ENCODE data around the gene OPCML. TPM values are rescaled to one million over a fixed set of nuclear protein-coding genes. Genes with fewer than 3 reads are reported as not detected.

The OPCML gene
- polyA plus RNA-seq (10.0 and 11.6 TPM in 2 replicates), polyA minus RNA-seq (27.6 and 45.5 TPM in 2 replicates)

DNA sequence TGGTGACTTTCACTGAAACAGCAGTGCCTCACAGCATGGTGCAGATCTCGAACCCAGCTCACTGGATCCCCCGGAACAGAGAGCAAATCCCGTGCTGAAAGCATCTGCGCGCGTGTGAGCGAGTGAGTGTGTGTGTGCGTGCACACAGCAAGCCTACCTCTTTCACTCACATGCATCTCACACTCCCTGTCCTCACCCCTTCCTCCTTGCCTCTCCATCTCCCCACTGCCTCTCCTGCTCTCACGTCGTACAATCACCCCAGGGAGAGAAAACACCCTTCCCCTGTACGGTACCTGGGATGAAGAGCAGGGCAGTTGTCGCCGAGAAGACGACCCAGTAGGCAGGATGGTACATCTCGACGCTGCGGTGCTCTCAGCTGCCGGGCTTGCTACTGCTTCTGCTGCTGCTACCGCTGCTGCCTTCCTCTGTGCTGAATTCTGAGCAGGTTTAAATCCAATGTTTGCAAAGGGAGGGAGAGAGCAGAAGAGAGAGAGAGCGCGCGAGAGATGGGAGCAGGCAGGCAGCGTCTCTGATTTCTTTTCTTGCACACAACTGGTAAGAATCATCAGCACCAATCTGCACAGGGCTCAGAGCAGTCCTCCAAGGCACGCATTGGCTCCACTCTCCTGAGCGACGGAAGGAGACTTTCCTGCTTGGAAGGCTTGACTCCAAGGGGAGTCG is at the start of gene OPCML:
Gene OPCML (minus strand): TSS at position 531 of the 681 bp plus-strand sequence.
- no peaks in the 10 kb centered on the region for H3F3A ChIP-seq (ENCODE audit: insufficient read depth, low read length, poor library complexity, severe bottlenecking)
- no peaks in the 10 kb centered on the region for H4K20me1 ChIP-seq (ENCODE audit: insufficient read depth)
- no peaks in the 10 kb centered on the region for H3K36me3 ChIP-seq (ENCODE audit: insufficient read depth, low read length)
- peak within 1 kb of the TSS; percentile 72 for H3K4me3 ChIP-seq (ENCODE audit: low read length)
- peak; percentile 62 for TF ChIP-seq EP300 (conservative IDR thresholded peaks at IDR 0.05; ENCODE audit: poor library complexity, severe bottlenecking)
- TF ChIP-seq POLR2AphosphoS5 (IDR thresholded peaks at IDR 0.05), result peak; percentile 58
- peak; percentile 50 for TF ChIP-seq MXI1 (conservative IDR thresholded peaks at IDR 0.05; ENCODE audit: poor library complexity, severe bottlenecking)
- peak; percentile 64 for TF ChIP-seq RAD21 (conservative IDR thresholded peaks at IDR 0.05)
- TF ChIP-seq SMC3 (conservative IDR thresholded peaks at IDR 0.05; ENCODE audit: poor library complexity), result peak; percentile 64
- TF ChIP-seq TAF1 (IDR thresholded peaks at IDR 0.05; ENCODE audit: low read depth), result no peak
- peak; percentile 54 for TF ChIP-seq REST (IDR thresholded peaks at IDR 0.05; ENCODE audit: borderline replicate concordance)
- TF ChIP-seq, protein P1, sequence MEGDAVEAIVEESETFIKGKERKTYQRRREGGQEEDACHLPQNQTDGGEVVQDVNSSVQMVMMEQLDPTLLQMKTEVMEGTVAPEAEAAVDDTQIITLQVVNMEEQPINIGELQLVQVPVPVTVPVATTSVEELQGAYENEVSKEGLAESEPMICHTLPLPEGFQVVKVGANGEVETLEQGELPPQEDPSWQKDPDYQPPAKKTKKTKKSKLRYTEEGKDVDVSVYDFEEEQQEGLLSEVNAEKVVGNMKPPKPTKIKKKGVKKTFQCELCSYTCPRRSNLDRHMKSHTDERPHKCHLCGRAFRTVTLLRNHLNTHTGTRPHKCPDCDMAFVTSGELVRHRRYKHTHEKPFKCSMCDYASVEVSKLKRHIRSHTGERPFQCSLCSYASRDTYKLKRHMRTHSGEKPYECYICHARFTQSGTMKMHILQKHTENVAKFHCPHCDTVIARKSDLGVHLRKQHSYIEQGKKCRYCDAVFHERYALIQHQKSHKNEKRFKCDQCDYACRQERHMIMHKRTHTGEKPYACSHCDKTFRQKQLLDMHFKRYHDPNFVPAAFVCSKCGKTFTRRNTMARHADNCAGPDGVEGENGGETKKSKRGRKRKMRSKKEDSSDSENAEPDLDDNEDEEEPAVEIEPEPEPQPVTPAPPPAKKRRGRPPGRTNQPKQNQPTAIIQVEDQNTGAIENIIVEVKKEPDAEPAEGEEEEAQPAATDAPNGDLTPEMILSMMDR (IDR thresholded peaks at IDR 0.05; ENCODE audit: poor library complexity, severe bottlenecking), result peak; percentile 27
- no peak for TF ChIP-seq EZH2 (IDR thresholded peaks at IDR 0.05; ENCODE audit: borderline replicate concordance, insufficient read depth, low read length, poor library complexity, severe bottlenecking)
- no peak within 1 kb of the TSS for H3K4me2 ChIP-seq (ENCODE audit: low read length)
- peak within 1 kb of the TSS; percentile 65 for H3K27ac ChIP-seq (ENCODE audit: low read length)
- H3K9ac ChIP-seq (ENCODE audit: low read length), result peak within 1 kb of the TSS; percentile 69
- H2AFZ ChIP-seq (ENCODE audit: low read depth, low read length), result peak within 1 kb of the TSS; percentile 48
- H3K9me3 ChIP-seq (ENCODE audit: low read length), result no peaks in the 10 kb centered on the region
- no peaks in the 10 kb centered on the region for H3K9me2 ChIP-seq (ENCODE audit: insufficient read depth, low read length)
- H3K27me3 ChIP-seq (ENCODE audit: insufficient read depth, low read depth, low read length), result peaks cover 20% of the 10 kb centered on the region
- H3K79me2 ChIP-seq (replicated peaks; ENCODE audit: insufficient read depth, low read length), result no peaks in the 10 kb centered on the region

GRCh38 chr11:133581091-133581490 is 48.8 kb upstream of the OPCML start:
- H2AFZ ChIP-seq (ENCODE audit: low read depth, low read length), result no peak overlapping the region
- no peaks in the 10 kb centered on the region for H3K9me3 ChIP-seq (ENCODE audit: low read length)
- no peaks in the 10 kb centered on the region for H3K36me3 ChIP-seq (ENCODE audit: insufficient read depth, low read length)
- H3K27me3 ChIP-seq (ENCODE audit: insufficient read depth, low read depth, low read length), result no peaks in the 10 kb centered on the region
- H3F3A ChIP-seq (ENCODE audit: insufficient read depth, low read length, poor library complexity, severe bottlenecking), result no peaks in the 10 kb centered on the region
- no peaks in the 10 kb centered on the region for H3K9me2 ChIP-seq (ENCODE audit: insufficient read depth, low read length)
- H3K9ac ChIP-seq (ENCODE audit: low read length), result no peak overlapping the region
- H3K4me2 ChIP-seq (ENCODE audit: low read length), result no peak overlapping the region
- TF ChIP-seq, protein P1 (IDR thresholded peaks at IDR 0.05; ENCODE audit: poor library complexity, severe bottlenecking), result no peak
- TF ChIP-seq POLR2AphosphoS5 (IDR thresholded peaks at IDR 0.05) (no peak), EP300 (conservative IDR thresholded peaks at IDR 0.05; ENCODE audit: poor library complexity, severe bottlenecking) (no peak), MXI1 (conservative IDR thresholded peaks at IDR 0.05; ENCODE audit: poor library complexity, severe bottlenecking) (no peak), REST (IDR thresholded peaks at IDR 0.05; ENCODE audit: borderline replicate concordance) (no peak), RAD21 (conservative IDR thresholded peaks at IDR 0.05) (no peak), EZH2 (IDR thresholded peaks at IDR 0.05; ENCODE audit: borderline replicate concordance, insufficient read depth, low read length, poor library complexity, severe bottlenecking) (no peak), TAF1 (IDR thresholded peaks at IDR 0.05; ENCODE audit: low read depth) (no peak), SMC3 (conservative IDR thresholded peaks at IDR 0.05; ENCODE audit: poor library complexity) (no peak)
- no peak overlapping the region for H3K4me3 ChIP-seq (ENCODE audit: low read length)
- H4K20me1 ChIP-seq (ENCODE audit: insufficient read depth), result no peaks in the 10 kb centered on the region
- H3K27ac ChIP-seq (ENCODE audit: low read length), result no peak overlapping the region
- no peaks in the 10 kb centered on the region for H3K79me2 ChIP-seq (replicated peaks; ENCODE audit: insufficient read depth, low read length)
